Heart right ventricle (tissue), 16 donors: ENCODE measurements around the gene PIP5K1B. TPM values are rescaled to one million over a fixed set of nuclear protein-coding genes. Genes with fewer than 3 reads are reported as not detected.
A peak's percentile ranks its signal among the peaks of the same experiment; 100 is the strongest.

Source experiments
- ATAC-seq, 8 donors: fragments of 200-7000 bp; cut with Tn5 transposase; one replicate each; pipeline ENCODE4 v1.9.1; 2020; ENCODE audit warnings: mild to moderate bottlenecking in 8 of 8, moderate library complexity in 8 of 8, moderate number of reproducible peaks in 1 of 8
- DNase-seq, 2 donors: peaks; one replicate each; pipeline ENCODE4 v3.0.0-alpha.2; 2020
- H3K27ac ChIP-seq, 10 donors: fragments of 200-600 bp; sonication (generic) in 2 of 10; one replicate each; pipeline versions ENCODE4 v1.5.0 to v1.8.0; 2020 to 2022; ENCODE audit warnings: mild to moderate bottlenecking in 3 of 10
- H3K27me3 ChIP-seq, 7 donors: fragments of 200-600 bp; one replicate each; pipeline ENCODE4 v1.8.0; 2021 to 2022; ENCODE audit warnings: mild to moderate bottlenecking in 2 of 7
- H3K36me3 ChIP-seq, 9 donors: fragments of 200-600 bp; sonication (generic) in 1 of 9; one replicate each; pipeline versions ENCODE4 v1.5.0 to v1.8.0; 2020 to 2022; ENCODE audit warnings: mild to moderate bottlenecking in 2 of 9
- H3K4me1 ChIP-seq, 9 donors: fragments of 200-600 bp; sonication (generic) in 1 of 9; one replicate each; pipeline versions ENCODE4 v1.5.0 to v1.8.0; 2020 to 2022; ENCODE audit warnings: mild to moderate bottlenecking in 4 of 9
- H3K4me3 ChIP-seq, 10 donors: fragments of 200-600 bp; sonication (generic) in 2 of 10; one replicate each; pipeline versions ENCODE4 v1.5.0 to v1.8.0; 2020 to 2022; ENCODE audit warnings: mild to moderate bottlenecking in 7 of 10, moderate library complexity in 2 of 10
- H3K9me3 ChIP-seq, 11 donors: fragments of 200-600 bp in 10 of 11; sonication (generic) in 2 of 11; one replicate each; pipeline versions ENCODE4 v1.5.0 to v1.8.0; 2013 to 2022; ENCODE audit warnings: mild to moderate bottlenecking in 2 of 11, control low read depth in 1 of 11, moderate library complexity in 1 of 11
- WGBS, 2 donors: extraction: QIAGEN DNeasy Blood & Tissue Kit; methylation state at CpG; one replicate each; pipeline ENCODE4 v1.1.7; 2013; ENCODE audit warnings: inconsistent platforms in 1 of 2; 5-methylcytosine and 5-hydroxymethylcytosine counted together
- intact Hi-C, 10 donors: fragments of 100-400 bp; cut with DNase I; formaldehyde crosslinking; loops; one replicate each; pipeline versions ENCODE4 v1.11.1 to v1.14.2; 2022
- polyA plus RNA-seq, 2 donors: library from polyadenylated mRNA; stranded (reverse); fragments of 200-250 nt; gene quantifications; one replicate each; pipeline ENCODE4 v1.2.3, GENCODE V29; 2013
- total RNA-seq, 10 donors: library from RNA; stranded (reverse); fragmentation: NEBNext Ultra II Directional in 3 of 10; extraction: Animal tissue kit (Norgen Biotek cat#: 25700) in 3 of 10; gene quantifications; one replicate each; pipeline versions ENCODE4 v1.2.1 to v1.2.4, GENCODE V29; 2021 to 2023
- TF ChIP-seq, protein P1 (sequence below), 9 donors: fragments of 200-600 bp; sonication (generic) in 2 of 9; IDR thresholded peaks; one replicate each; pipeline versions ENCODE4 v1.5.0 to v1.8.0; 2021 to 2022; ENCODE audit warnings: antibody characterized with exemption in 9 of 9, mild to moderate bottlenecking in 5 of 9, moderate library complexity in 1 of 9
- donor health status: Arrhythmogenic right ventricular cardiomyopathy.
- donor health status: ischemic (EF 13 %, LVEDD 7.1; RV severe dilation, severe dysfunction).
- donor health status: healthy with polysubstance abuse.
- donor health status: DM: no; HTN: yes; CAD: no.
- donor health status: DM: no; HTN: no; CAD: no.
- donor health status: ischemic (EF 25% LVEDD 6.9; RV normal size, moderate dysfunction).
- donor health status: ischemic (EF 25% LVEDD 5.7; RV mildly dilated, moderate dysfunction).
- donor health status: healthy.
- donor health status: DM: yes; HTN: yes; CAD: no.
- donor health status: Ischemic cardiomyopathy.
- donor health status: ischemic (EF 35%, LVEDD 5.7; RV mildly dilated, moderate dysfunction).
- donor health status: nonischemic (EF 11% LVEDD 7.7; RV severe dilation, severe dysfunction).
- donor health status: DM: yes; HTN: yes; CAD: no.
- donor health status: PGD.
- donor health status: ischemic (EF 29% LVEDD 5.4; RV normal size, mild dysfunction).
- donor health status: nonischemic (EF 23%, LVEDD 6.1; RV moderate dilation, normal function).

The PIP5K1B gene
- total and polyA plus RNA-seq, 12 donors, result 5.6 to 90.8 (median 48.1) TPM

DNA sequence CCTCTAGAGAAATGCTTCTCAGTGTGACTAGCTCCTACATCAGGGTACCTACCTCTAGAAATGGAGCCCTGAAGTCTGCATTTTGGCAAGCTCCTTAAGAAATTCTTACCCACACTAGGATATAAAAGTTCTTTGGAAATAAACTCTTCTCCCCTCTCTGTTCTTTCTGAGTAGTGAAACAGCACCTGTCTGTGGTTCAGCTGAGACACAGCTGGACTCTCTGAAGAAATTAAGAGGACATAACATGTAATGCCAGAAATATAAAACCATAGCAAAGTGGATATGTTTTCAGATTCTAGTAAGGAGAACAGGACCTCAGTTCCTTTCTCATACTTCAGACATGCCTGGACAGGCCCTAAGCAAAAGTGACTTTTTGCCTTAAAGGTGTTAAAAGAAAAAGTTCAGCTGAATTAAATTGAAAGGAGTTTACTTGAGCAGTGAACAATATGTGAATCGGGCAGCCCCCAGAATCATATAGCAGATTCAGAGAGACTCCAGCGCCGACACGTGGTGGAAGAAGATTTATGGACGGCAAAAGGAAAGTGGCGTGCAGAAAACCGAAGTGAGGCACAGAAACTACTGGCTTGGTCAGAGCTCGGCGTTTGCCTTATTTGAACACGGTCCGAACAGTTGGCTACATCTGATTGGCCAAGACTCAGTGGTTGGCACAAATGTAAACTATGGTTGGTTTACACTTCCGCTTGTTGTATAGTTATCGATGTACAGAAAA, 244.4 kb downstream of the PIP5K1B start:
- no peaks in the 10 kb centered on the region for H3K9me3 ChIP-seq
- ATAC-seq (peak in 4 of 8 donors; percentile 30 to 41 (median 38)), DNase-seq (peak in 1 of 2 donors; percentile 23)
- H3K4me1 ChIP-seq, result peaks cover 0 to 15% (median 0%) of the 10 kb centered on the region in 9 donors
- intact Hi-C loops, result loop anchor here in 3 of 10 donors (10.0 kb wide), 2 partner anchors 245 to 365 kb away; partner anchors contain the start of gene PIP5K1B (in 2 of the 3)
- H3K27me3 ChIP-seq, result no peaks in the 10 kb centered on the region
- H3K27ac ChIP-seq, result peak overlapping the region in 2 of 10 donors; percentile 12 to 36
- TF ChIP-seq, protein P1, sequence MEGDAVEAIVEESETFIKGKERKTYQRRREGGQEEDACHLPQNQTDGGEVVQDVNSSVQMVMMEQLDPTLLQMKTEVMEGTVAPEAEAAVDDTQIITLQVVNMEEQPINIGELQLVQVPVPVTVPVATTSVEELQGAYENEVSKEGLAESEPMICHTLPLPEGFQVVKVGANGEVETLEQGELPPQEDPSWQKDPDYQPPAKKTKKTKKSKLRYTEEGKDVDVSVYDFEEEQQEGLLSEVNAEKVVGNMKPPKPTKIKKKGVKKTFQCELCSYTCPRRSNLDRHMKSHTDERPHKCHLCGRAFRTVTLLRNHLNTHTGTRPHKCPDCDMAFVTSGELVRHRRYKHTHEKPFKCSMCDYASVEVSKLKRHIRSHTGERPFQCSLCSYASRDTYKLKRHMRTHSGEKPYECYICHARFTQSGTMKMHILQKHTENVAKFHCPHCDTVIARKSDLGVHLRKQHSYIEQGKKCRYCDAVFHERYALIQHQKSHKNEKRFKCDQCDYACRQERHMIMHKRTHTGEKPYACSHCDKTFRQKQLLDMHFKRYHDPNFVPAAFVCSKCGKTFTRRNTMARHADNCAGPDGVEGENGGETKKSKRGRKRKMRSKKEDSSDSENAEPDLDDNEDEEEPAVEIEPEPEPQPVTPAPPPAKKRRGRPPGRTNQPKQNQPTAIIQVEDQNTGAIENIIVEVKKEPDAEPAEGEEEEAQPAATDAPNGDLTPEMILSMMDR (IDR thresholded peaks at IDR 0.05), result peak in 6 of 9 donors; percentile 11 to 39 (median 19)
- WGBS, 2 donors, result 69 to 76% methylated on average over 13 of the region's 13 CpGs
- peaks cover 0 to 13% (median 0%) of the 10 kb centered on the region in 9 donors for H3K36me3 ChIP-seq
- no peak overlapping the region for H3K4me3 ChIP-seq

- no peaks in the 10 kb centered on the region for H3K27me3 ChIP-seq
- H3K4me3 ChIP-seq, result no peak overlapping the region
- 65 to 77% methylated on average over 4 of the region's 4 CpGs for WGBS, 2 donors
- intact Hi-C loops, result loop anchor here in 1 of 10 donors (5.0 to 10.0 kb wide), 3 partner anchors 47 to 243 kb away; partner anchors contain the start of gene PIP5K1B
- H3K36me3 ChIP-seq, result peaks cover 0 to 21% (median 0%) of the 10 kb centered on the region in 9 donors
- TF ChIP-seq, protein P1 (IDR thresholded peaks at IDR 0.05), result no peak
- peaks cover 0 to 20% (median 0%) of the 10 kb centered on the region in 9 donors for H3K4me1 ChIP-seq
- peak overlapping the region in 3 of 10 donors; percentile 19 to 36 (median 23) for H3K27ac ChIP-seq
- DNase-seq (no peak), ATAC-seq (peak in 6 of 8 donors; percentile 11 to 49 (median 38))
- H3K9me3 ChIP-seq, result no peaks in the 10 kb centered on the region
Observed at GRCh38 chr9:68950188-68950587, 245.1 kb downstream of the PIP5K1B start.

DNA sequence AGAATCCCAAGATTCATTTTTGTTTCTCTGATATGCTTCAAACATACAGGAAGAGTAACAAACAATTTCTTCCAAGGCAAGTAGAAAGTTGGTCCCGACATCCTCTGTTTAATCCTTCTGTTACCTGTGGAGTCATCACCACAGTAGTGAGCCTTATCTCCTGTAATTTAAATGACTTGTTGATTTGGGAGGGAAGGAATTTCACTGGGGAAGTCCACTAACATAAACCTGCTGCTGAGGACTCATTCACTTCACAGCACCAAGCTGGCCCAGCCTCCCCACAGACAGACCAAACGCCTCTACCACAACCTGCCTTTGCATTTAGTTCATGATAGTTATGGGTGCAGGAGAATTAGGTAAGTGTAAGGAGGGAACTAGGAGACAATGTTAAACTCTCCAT, 245.6 kb downstream of the PIP5K1B start:
- intact Hi-C loops, result loop anchor here in 1 of 10 donors (5.0 to 10.0 kb wide), 3 partner anchors 47 to 243 kb away; partner anchors contain the start of gene PIP5K1B
- 71 to 78% methylated on average over 2 of the region's 2 CpGs for WGBS, 2 donors
- Histone ChIP-seq H3K36me3 (peaks cover 0 to 23% (median 0%) of the 10 kb centered on the region in 9 donors), H3K27me3 (no peaks in the 10 kb centered on the region), H3K9me3 (no peaks in the 10 kb centered on the region), H3K4me1 (peaks cover 0 to 20% (median 0%) of the 10 kb centered on the region in 9 donors), H3K4me3 (no peak overlapping the region), H3K27ac (no peak overlapping the region)
- TF ChIP-seq, protein P1 (IDR thresholded peaks at IDR 0.05), result no peak
- ATAC-seq, result peak in 1 of 8 donors; percentile 27
- no peak for DNase-seq

GRCh38 chr9:68951879-68952659, 247.0 kb downstream of the PIP5K1B start:
- Histone ChIP-seq H3K27me3 (no peaks in the 10 kb centered on the region), H3K36me3 (peaks cover 0 to 37% (median 3%) of the 10 kb centered on the region in 9 donors), H3K4me3 (no peak overlapping the region), H3K9me3 (no peaks in the 10 kb centered on the region), H3K4me1 (peaks cover 0 to 20% (median 0%) of the 10 kb centered on the region in 9 donors), H3K27ac (peak overlapping the region in 2 of 10 donors; percentile 3 to 11)
- TF ChIP-seq, protein P1 (IDR thresholded peaks at IDR 0.05), result no peak
- 87 to 90% methylated on average over 8 of the region's 8 CpGs for WGBS, 2 donors
- ATAC-seq, result peak in 4 of 8 donors; percentile 40 to 53 (median 48)
- intact Hi-C loops, result loop anchor here in 1 of 10 donors (5.0 to 10.0 kb wide), 3 partner anchors 45 to 245 kb away; partner anchors contain the start of gene PIP5K1B
- DNase-seq, result no peak
